Activated naive CD4-positive, alpha-beta T cell treated with anti-CD3 and anti-CD28 coated beads, Interleukin-2, amount 50 U/mL, for 24 hours (primary cell): Measurements from ENCODE around the gene SULT4A1.
"Not testable (repeated sequence)": the region's sequence is repeated elsewhere in the genome, so short reads cannot be mapped to it uniquely, and the experiment has no call there.

ENCODE experiments used
- H3K27ac Mint-ChIP-seq: one replicate; pipeline ENCODE4 v1.8.0; 2021; ENCODE audit warnings: mild to moderate bottlenecking, mixed read lengths
- H3K27me3 Mint-ChIP-seq: one replicate; pipeline ENCODE4 v1.8.0; 2021; ENCODE audit warnings: mixed read lengths
- H3K36me3 Mint-ChIP-seq: one replicate; pipeline ENCODE4 v1.8.0; 2021; ENCODE audit warnings: mixed read lengths
- H3K4me1 Mint-ChIP-seq: one replicate; pipeline ENCODE4 v1.8.0; 2021; ENCODE audit warnings: mixed read lengths
- H3K4me3 Mint-ChIP-seq: one replicate; pipeline ENCODE4 v1.8.0; 2021; ENCODE audit warnings: mild to moderate bottlenecking, mixed read lengths
- H3K9me3 Mint-ChIP-seq: one replicate; pipeline ENCODE4 v1.8.0; 2021; ENCODE audit warnings: mixed read lengths

The SULT4A1 gene, protein sequence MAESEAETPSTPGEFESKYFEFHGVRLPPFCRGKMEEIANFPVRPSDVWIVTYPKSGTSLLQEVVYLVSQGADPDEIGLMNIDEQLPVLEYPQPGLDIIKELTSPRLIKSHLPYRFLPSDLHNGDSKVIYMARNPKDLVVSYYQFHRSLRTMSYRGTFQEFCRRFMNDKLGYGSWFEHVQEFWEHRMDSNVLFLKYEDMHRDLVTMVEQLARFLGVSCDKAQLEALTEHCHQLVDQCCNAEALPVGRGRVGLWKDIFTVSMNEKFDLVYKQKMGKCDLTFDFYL

DNA sequence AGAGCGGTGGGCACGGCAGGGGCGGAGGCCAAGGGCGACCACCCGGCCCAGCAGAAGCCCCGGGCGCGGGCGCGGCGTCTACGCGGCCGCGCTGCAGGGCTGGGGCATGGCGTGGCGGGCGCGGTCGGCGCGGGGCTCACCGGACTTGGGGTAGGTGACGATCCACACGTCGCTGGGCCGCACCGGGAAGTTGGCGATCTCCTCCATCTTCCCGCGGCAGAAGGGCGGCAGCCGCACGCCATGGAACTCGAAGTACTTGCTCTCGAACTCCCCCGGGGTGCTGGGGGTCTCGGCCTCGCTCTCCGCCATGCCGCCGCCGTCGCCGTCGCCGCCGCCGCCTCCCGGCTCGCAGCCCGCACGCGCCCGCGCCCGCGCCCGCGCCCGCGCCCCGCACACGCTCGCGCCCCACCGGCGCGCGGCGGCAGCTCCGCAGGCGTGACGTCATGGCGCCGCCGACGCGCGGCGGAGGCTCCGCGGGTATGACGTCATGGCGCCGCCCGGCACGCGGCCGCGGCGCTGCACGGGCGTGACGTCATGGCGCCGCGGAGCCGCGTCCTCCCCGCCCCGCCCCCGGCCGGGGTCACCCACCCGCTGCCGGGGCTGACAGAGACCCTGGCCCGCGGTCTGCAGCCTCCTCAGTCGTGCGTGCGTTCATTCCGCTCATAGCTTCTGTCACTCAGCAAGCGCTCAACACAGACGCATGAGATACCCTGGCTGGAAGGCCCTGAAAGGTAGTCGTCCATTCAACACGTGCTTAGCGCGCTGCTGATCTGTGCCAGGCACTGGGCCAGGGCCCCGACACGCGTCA lies at the start of gene SULT4A1:
TSS of gene SULT4A1 (minus strand) at position 440 of the 808 bp plus-strand sequence. CDS start at position 309, 131 bp downstream.
- Mint-ChIP-seq H3K36me3 (no peaks in the 10 kb centered on the region), H3K9me3 (peaks cover 3% of the 10 kb centered on the region), H3K27me3 (peaks cover 50% of the 10 kb centered on the region), H3K4me1 (peaks cover 3% of the 10 kb centered on the region), H3K4me3 (peak within 1 kb of the TSS; percentile 78), H3K27ac (no peak within 1 kb of the TSS)

DNA sequence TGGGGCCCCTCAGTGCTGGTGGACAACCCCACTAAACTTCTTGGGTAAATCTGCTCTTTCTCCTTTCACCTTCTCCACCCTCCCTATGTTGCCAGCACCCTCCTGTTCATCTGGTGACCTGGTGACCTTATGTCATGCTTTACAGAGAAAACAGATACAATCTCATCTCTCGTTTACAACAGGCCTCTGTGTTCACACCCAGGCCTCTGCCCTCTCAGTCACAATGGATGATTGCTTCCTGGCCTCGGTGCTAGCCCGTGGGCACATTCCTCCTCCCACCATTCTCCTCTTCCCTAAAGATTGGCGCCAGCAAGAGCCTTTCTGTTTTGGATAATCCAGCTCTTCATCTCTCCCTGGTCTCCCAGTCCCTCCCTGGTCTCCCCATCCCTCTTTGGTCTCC lies 49.0 kb upstream of the SULT4A1 start:
- H3K4me3 Mint-ChIP-seq = no peak overlapping the region
- no peaks in the 10 kb centered on the region for H3K9me3 Mint-ChIP-seq
- H3K27ac Mint-ChIP-seq = no peak overlapping the region
- H3K4me1 Mint-ChIP-seq = no peaks in the 10 kb centered on the region
- peaks cover 1% of the 10 kb centered on the region for H3K27me3 Mint-ChIP-seq
- H3K36me3 Mint-ChIP-seq = no peaks in the 10 kb centered on the region

DNA sequence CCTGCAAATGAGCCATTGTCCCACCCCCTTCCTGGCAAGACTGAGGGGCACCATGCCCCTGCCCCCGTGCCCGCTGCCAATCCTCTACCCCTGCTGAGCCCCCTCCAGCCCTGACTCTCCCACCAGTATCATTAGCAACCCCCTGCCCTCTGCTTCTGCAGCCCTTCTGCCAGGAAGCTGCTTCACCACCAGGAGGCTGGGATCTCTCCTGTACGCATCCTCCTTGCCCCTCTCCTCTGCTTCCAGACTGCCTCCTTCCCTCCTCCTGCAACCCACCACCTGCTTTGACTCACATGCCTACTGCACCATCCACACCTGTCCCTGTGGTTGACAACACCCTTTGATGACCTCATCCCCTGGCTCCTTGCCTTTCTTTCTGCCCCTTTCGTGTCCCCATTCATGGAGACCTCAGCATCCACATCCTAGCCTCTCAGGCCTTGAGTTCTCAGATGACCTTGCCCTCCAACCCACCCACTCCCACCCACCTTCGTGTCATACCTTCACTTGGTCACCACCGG lies 47.9 kb upstream of the SULT4A1 start:
- Mint-ChIP-seq H3K27ac (no peak overlapping the region), H3K27me3 (peaks cover 1% of the 10 kb centered on the region), H3K36me3 (no peaks in the 10 kb centered on the region), H3K4me3 (no peak overlapping the region), H3K9me3 (no peaks in the 10 kb centered on the region), H3K4me1 (no peaks in the 10 kb centered on the region)

DNA sequence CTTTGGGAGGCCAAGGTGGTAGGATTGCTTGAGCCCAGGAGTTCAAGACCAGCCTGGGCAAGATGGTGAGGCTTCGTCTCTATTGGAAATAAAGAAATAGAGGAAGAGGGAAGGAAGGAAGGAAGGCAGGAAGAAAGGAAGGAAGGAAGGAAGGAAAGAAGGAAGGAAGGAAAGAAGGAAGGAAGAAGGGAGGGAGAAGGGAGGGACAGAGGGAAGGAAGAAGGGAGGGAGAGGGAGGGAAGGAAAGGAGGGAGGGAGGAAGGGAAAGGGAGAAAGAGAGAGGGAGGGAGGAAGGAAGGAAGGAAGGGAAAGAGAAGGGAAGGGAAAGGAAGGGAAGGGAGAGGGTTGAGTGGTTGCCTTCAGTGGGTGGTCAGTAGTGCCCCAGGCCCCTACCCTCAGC lies 47.4 kb upstream of the SULT4A1 start:
- H3K27ac Mint-ChIP-seq = no peak overlapping the region
- H3K36me3 Mint-ChIP-seq = no peaks in the 10 kb centered on the region
- no peaks in the 10 kb centered on the region for H3K9me3 Mint-ChIP-seq
- no peak overlapping the region for H3K4me3 Mint-ChIP-seq
- no peaks in the 10 kb centered on the region for H3K4me1 Mint-ChIP-seq
- peaks cover 1% of the 10 kb centered on the region for H3K27me3 Mint-ChIP-seq

DNA sequence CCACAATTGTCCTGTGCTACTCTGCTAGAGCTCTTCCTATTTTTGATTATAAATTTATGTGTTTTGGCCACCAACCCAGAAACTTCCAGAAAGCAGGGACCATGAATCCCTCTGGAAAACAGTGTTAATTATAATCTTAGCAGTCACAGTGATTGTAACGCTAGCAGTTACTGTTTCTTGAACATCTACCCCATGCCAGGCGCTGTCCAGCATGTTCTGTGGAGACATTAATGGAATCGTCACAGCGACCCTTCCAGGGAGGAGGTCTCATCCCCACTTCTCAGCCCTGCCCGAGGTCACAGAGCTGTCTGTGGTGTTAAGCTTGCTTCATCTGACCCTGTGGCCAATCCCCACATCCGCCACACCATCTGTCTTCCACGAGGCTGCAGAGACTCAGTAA lies 43.4 kb upstream of the SULT4A1 start:
- Mint-ChIP-seq H3K27ac (no peak overlapping the region), H3K4me1 (no peaks in the 10 kb centered on the region), H3K36me3 (no peaks in the 10 kb centered on the region), H3K4me3 (no peak overlapping the region), H3K9me3 (no peaks in the 10 kb centered on the region), H3K27me3 (peaks cover 3% of the 10 kb centered on the region)

DNA sequence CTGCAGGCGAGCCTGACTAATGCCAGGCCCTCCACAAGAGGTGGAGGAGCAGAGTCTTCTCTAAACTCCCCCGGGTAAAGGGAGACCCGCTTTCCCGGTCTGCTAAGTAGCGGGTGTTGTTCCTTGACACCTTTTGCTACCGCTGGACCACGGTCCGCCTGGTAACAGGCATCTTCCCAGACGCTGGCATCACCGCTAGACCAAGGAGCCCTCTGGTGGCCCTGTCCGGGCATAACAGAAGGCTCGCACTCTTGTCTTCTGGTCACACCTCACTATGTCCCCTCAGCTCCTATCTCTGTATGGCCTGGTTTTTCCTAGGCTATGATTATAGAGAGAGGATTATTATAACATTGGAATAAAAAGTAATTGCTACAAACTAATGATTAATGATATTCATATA lies 42.1 kb upstream of the SULT4A1 start:
- not testable (repeated sequence) for H3K9me3 Mint-ChIP-seq, H3K27me3 Mint-ChIP-seq, H3K4me1 Mint-ChIP-seq, H3K36me3 Mint-ChIP-seq, H3K4me3 Mint-ChIP-seq, H3K27ac Mint-ChIP-seq

DNA sequence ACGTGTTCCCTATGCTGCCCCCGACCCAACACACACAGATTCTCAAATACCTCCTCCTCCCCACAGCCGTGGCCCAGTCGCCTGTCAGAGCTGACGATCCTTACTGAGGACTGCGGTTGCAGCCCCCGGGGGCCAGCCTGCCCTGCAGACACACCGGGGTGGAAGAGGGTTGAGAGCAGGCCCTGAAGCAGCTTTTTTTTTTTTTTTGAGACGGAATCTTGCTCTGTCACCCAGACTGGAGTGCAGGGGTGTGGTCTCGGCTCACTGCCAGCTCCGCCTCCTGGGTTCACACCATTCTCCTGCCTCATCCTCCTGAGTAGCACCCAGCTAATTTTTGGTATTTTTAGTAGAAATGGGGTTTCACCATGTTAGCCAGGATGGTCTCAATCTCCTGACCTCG lies 40.7 kb upstream of the SULT4A1 start:
- not testable (repeated sequence) for H3K4me3 Mint-ChIP-seq, H3K4me1 Mint-ChIP-seq, H3K27ac Mint-ChIP-seq, H3K27me3 Mint-ChIP-seq, H3K9me3 Mint-ChIP-seq, H3K36me3 Mint-ChIP-seq

DNA sequence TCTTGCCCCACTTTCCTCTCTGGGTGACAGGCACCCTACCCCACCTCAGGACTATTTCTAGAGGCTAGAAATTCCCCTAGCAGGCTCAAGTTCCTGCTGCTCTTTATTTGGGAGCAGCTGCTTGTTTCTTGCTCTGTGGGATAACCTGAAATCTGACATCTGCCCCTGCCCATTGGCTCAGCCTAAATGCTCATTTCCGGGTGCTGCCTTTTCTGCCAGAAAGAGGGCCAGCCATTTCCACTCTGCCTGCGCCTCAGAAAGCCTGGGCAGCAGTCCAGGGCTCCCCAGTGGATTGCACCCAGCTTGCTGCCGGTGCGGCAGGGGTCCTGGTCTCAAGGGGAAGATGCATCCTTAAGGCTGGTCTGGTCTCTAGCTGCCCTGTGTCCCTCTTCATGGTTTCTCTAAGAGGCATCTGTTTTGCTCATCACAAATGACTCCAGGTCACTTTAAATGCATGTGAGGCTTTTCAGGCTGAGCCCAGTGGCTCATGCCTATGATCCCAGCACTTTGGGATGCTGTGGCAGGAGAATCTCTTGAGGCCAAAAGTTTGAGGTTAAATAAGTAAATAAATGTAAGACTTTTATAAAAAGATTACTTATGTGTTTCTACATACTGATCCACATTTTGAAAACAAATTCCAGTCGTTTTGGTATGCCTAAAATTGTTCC lies 39.8 kb upstream of the SULT4A1 start:
- H3K9me3 Mint-ChIP-seq = no peaks in the 10 kb centered on the region
- H3K27me3 Mint-ChIP-seq = peaks cover 3% of the 10 kb centered on the region
- no peaks in the 10 kb centered on the region for H3K4me1 Mint-ChIP-seq
- H3K36me3 Mint-ChIP-seq = no peaks in the 10 kb centered on the region
- no peak overlapping the region for H3K4me3 Mint-ChIP-seq
- H3K27ac Mint-ChIP-seq = no peak overlapping the region

DNA sequence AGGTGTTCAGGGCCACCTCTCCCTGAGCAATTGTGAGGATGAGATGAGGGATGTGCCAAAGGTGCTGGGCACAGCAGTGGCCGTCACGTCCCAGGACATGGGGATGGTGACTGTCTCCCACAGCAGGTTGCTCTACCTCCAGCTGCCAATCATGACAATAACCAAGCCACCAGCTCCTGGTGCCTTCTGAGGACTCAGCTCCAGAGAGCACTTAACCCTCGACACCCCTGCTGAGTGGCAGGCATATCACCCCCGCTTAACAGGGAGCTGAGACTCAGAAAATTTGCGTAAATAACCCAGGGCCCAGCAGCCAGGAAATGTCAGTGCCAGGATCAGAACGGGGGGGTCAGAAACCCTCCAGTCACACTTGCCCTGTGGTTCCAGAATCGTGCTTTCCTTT lies 37.9 kb upstream of the SULT4A1 start:
- Mint-ChIP-seq H3K36me3 (no peaks in the 10 kb centered on the region), H3K27ac (no peak overlapping the region), H3K27me3 (peaks cover 3% of the 10 kb centered on the region), H3K4me1 (no peaks in the 10 kb centered on the region), H3K9me3 (no peaks in the 10 kb centered on the region), H3K4me3 (no peak overlapping the region)

DNA sequence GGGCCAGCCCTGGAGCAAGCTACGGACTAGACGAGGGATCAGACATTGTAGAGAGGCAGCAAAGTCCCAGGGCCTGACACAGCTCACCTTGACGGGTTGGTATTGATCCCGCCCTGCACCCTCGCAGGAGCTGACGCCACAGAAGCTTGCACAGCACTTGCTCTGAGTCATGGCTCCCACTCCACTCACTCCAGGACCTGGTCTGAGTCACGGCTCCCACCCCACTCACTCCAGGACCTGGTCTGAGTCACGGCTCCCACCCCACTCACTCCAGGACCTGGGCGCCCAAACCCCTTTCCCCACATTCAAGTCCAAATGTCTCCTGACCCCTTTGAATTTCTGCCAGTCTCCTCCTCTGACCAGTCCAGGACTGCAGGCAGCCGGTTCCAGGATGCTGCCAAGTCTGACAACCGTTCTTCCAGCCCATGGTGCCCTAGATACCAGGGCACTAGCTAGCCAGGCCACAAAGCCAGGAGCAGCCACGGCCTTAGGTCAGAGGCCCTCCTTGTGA lies 35.5 kb upstream of the SULT4A1 start:
- Mint-ChIP-seq H3K4me3 (no peak overlapping the region), H3K4me1 (no peaks in the 10 kb centered on the region), H3K9me3 (no peaks in the 10 kb centered on the region), H3K27me3 (peaks cover 6% of the 10 kb centered on the region), H3K27ac (no peak overlapping the region), H3K36me3 (no peaks in the 10 kb centered on the region)

DNA sequence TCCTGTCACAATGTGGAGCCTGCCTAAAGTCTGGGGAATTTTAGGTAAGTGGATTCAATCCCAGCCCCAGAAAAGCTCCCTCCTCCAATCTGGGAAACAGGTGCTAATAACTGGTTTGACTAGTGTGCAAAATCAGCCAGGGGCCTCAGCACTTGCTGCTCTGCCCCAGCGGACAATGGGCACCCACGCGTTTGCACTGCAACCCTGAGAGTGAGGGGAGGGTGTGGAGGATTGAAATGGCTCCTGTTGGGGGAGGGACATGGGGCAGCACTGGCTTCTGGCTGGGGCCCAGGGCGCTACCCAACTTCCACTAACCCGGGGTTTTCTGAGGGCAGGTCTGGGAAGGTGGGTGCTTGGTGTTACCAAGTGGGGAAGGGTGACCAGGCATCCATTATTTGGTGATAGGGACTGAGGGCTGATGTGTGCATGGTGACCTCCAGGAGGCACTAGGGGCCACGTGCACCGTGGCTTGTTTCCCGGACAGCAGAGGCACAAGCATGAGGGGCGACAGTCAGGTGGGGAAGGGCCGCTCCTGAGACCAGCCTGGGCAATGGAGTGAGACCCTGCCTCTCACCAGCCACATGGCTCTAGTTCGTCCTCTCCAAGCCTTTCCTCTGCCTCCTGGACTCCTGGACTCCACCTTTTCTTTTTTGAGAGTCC lies 33.8 kb upstream of the SULT4A1 start:
- Mint-ChIP-seq H3K36me3 (no peaks in the 10 kb centered on the region), H3K9me3 (no peaks in the 10 kb centered on the region), H3K4me3 (no peak overlapping the region), H3K4me1 (no peaks in the 10 kb centered on the region), H3K27ac (no peak overlapping the region), H3K27me3 (peaks cover 10% of the 10 kb centered on the region)

DNA sequence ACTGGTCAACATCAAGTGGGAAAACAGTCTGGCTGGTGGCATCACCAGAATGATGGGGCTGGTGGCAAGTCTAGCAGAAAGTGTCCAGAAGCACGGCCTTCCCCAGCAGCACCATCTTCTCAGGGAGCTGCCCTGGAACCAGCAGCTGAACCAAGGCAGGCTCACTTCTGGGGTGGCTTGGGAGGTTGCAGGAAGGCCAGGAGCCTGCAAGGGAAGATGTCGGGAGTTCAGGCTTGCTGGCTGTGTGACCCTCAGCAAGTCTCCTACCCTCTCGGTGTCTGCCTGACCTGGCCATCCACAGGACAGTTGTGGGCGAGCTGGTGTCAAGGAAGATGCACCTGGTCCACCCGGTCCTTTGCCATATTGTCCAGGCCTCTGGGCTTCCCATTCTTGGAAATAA lies 31.8 kb upstream of the SULT4A1 start:
- Mint-ChIP-seq H3K9me3 (no peaks in the 10 kb centered on the region), H3K27ac (no peak overlapping the region), H3K4me1 (no peaks in the 10 kb centered on the region), H3K27me3 (peaks cover 18% of the 10 kb centered on the region), H3K4me3 (no peak overlapping the region), H3K36me3 (no peaks in the 10 kb centered on the region)

DNA sequence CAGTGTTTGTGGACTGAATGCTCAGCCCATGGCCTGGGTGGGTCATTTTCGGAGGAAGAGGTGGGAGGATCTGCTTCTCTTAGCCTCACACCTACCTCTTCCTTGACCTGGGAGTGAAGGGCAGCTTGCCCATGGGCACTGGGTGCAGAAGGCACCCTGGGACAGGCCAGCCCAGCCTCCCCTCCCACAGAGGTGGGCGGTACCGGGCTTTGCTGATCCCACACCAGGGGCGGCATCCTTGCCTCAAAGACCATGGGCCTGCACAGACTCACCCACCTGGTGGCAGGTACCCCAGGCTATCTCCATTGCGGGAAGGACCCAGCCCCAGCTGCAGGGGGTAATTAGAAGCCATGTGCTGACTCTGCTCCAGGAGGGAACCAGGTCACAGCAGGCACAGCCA lies 31.0 kb upstream of the SULT4A1 start:
- Mint-ChIP-seq H3K4me3 (no peak overlapping the region), H3K4me1 (no peaks in the 10 kb centered on the region), H3K27me3 (peaks cover 20% of the 10 kb centered on the region), H3K9me3 (no peaks in the 10 kb centered on the region), H3K27ac (no peak overlapping the region), H3K36me3 (no peaks in the 10 kb centered on the region)

DNA sequence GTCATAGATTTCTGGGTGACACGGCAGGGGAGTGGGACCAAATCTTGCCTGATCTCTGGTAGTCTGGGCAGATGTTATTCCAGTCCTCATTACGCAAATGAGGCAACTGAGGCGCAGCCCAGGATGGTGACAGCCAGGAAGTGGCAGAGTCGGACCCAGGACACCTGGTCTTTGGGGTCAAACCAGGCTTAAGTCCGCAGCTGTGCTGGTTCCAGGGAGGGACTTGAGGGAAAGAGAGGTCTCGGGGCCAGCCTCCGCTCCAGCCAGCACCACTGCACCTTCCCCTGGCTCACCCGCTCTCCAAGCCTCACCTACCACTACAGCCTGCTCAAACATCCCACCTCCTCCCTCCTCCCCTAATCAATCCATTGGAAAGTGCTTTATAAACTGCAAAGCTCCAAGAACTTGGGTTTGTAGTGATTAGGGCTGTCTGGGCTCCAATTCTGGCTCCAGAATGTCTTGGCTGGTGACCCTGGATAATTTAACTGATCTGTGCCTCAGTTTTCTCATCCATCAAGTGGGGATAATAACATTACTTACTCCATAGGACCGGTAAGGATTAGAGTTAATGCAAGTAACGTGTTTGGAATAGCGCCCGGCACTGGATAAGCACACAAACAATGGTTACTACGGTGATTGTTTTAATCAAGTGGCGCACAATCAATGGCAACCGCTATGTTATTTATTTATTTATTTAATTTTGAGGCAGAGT lies 30.0 kb upstream of the SULT4A1 start:
- Mint-ChIP-seq H3K4me1 (no peaks in the 10 kb centered on the region), H3K9me3 (no peaks in the 10 kb centered on the region)

More for the DNA sequence above, 30.0 kb upstream of the SULT4A1 start:
- no peak overlapping the region for H3K27ac Mint-ChIP-seq
- H3K36me3 Mint-ChIP-seq = no peaks in the 10 kb centered on the region
- no peak overlapping the region for H3K4me3 Mint-ChIP-seq
- peaks cover 22% of the 10 kb centered on the region for H3K27me3 Mint-ChIP-seq
